IPS-18c (cell line): Measurements from ENCODE around the gene DYNC2H1.

ENCODE experiments used
- H3K4me3 ChIP-seq: 2 replicates; pipeline ENCODE4 v1.7.0; 2013; ENCODE audit warnings: low read depth, mild to moderate bottlenecking, low read length, moderate library complexity; ENCODE audit not compliant: insufficient read depth
- H3K9me3 ChIP-seq: one replicate; pipeline ENCODE4 v1.6.1; 2013; ENCODE audit warnings: mild to moderate bottlenecking, low read length, moderate library complexity; ENCODE audit not compliant: control insufficient read depth, insufficient read depth

The DYNC2H1 gene

DNA sequence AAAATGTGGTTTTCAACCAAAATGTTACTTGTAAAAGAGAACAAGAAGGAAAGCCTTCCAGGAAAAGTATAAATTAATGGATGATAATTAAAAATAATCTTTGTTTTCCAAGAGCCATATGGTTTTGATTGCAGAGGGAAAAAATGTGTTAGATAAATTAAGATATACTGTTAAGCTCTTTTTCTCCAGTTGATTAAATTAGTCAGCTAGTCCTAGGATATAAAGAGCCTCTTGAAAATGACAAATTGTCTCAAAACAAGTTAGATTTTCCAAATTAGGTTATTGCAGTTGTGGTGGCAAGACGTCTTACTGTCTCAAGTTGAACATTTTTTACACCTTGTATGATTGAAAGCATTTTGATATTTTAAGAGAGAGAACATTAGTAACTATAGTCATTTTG is 110.9 kb downstream of the DYNC2H1 start:
- Histone ChIP-seq H3K9me3 (no peaks in the 10 kb centered on the region), H3K4me3 (no peak overlapping the region)

DNA sequence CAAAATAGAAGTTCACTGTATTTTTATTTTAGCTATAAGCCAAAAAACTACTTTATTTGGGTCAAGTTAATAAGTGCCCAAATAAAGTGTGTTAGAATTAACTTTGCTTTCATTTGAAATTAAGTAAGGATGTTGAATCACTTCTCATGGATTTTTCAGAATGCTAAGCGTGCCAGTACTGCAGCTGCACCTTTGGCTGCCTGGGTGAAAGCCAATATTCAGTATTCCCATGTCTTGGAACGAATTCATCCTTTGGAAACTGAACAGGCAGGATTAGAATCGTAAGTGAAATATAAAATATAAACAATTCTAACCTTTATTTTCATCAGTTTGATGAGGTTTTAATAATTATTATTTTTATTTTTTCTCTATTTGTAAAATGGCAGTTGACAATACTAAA is 113.6 kb downstream of the DYNC2H1 start:
- no peaks in the 10 kb centered on the region for H3K9me3 ChIP-seq
- no peak overlapping the region for H3K4me3 ChIP-seq

DNA sequence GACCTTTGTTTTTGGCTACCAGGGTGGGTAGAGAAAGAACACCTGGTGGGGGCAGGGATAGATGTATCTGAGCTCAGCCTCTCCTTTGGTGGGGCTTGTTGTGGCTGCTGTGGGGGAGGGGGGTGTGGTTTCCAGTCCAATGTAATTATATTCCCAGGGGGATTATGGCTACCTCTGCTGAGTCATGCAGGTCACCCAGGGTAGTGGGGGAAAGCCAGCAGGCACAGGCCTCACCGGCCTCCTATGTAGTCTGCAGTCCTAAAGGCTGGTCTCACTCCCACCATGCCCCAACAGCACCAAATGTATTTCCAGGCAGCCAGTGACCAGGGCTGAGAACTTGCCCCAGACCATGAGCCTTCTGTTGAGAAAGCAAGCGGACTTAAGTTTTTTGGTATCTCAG is 119.6 kb downstream of the DYNC2H1 start:
- Histone ChIP-seq H3K9me3 (no peaks in the 10 kb centered on the region), H3K4me3 (no peak overlapping the region)

DNA sequence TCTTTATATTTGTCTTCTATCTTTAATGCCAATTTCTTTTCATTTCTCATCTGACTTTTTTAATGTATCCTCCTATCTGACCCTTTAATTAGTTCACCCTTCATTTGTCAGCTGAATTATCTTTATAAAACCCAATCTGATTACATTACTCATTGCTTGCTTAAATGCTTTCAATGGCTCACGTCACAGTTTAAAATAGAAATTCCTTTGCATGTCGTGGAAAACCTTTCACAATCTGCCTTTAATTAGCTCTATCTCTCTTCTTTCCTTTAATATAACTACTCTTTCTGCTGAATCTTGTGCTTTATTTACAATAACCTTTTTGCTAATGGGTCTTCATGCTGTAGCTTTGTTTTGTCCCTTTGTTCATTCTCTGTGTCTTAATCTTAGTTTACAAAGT is 125.7 kb downstream of the DYNC2H1 start:
- H3K4me3 ChIP-seq = no peak overlapping the region

DNA sequence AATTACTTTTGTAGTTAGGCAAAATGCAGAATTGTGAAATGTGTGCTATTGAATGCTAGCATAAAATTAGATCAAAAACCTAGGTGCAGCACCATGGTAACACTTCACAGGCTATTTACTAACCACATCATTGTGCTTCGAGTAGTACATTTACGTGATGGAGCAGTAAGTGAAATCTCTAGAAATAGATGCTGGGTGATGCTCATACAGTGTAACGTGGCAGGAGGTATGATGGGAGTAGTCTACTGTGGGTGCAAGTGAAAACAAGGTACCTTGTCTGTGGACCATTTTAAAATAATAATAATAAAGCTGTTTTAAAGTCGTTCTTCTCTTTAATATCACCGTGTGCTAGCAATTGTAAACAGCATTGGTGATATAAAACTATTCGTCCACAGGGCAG is 132.3 kb downstream of the DYNC2H1 start:
- Histone ChIP-seq H3K9me3 (no peaks in the 10 kb centered on the region), H3K4me3 (no peak overlapping the region)

More for the DNA sequence above, 125.7 kb downstream of the DYNC2H1 start:
- H3K9me3 ChIP-seq = no peaks in the 10 kb centered on the region

DNA sequence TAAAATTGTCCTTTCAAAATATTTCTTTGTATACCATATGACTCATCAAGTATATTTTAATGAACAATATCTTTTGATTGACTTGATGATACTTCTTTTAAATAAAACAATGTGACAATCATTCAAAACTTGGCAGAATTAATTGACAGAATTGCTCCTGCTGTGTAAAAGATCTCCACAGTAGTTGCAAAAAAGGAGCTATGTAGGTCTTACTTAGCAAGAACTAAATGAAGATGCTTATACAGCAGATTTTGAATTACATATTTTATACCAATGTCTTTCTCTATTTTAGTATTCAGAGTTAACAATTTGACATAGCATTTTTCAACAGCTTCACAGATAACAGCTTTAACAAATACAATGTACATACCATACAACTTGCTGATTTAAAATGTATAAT is 144.9 kb downstream of the DYNC2H1 start:
- Histone ChIP-seq H3K9me3 (no peaks in the 10 kb centered on the region), H3K4me3 (no peak overlapping the region)

DNA sequence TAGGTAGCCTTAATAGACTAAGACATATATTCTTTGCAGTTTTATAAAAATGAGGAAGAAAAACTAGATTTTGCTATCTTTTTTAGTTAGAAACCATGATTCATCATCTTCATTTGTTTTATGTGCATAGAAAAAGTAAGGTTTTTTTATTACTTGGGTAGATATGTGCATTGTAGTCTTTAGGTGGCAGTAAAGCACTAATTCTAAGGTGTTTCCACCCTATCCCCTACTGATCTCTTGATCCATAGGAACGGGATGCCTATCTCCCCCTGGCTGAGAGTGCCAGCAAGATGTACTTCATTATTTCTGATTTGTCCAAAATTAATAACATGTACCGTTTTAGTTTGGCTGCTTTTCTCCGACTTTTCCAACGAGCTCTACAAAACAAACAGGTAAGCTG is 148.1 kb downstream of the DYNC2H1 start:
- Histone ChIP-seq H3K4me3 (no peak overlapping the region), H3K9me3 (no peaks in the 10 kb centered on the region)

DNA sequence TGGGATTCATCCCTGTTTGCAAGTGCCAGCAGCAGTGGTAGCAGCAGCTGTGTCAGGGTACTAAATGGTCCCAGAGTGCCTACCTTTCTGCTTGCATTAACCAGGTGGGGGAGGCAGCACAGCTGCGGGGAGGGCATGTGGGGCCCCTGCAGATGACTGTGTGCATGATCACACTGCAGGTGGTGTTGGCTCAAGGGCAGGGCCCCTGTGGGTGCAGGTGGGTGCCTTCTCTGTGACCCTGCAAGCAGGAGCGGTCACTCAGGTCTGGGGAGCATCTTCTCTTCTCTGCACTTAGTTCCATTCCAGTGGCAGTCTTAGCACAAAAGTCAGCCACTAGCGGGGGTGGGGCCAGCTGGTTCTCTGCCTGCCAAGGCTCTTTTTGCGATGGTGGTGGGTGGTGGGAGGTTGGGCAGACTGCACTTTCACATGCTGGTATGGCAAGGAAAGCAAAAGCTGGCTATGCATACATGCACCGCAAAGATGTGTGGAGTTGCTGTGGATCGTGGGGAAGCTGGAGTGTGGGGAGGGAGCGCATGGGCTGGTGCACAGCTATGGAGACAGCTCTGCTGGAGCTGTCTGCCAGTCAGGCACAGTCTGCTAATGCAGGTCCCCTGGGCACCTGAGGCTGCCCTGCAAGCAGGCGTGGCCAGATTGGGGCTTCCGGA is 157.1 kb downstream of the DYNC2H1 start:
- Histone ChIP-seq H3K4me3 (no peak overlapping the region), H3K9me3 (no peaks in the 10 kb centered on the region)

DNA sequence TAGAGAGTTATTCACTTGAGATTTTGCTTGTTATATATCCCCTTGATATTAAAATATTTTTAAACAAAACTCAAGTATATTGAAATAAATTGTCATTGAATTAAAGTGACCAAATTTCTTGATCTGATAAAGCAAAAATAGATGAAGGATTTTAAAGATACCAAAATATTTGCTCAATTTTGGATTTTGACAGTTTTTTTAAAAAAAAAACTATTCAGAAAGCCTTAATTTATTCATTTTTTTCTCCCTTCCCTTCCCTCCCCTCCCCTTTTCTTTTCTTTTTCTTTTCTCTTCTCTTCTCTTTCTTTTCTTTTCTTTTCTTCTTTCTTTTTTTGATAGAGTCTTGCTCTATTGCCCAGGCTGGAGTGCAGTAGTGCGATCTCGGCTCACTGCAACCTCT is 163.7 kb downstream of the DYNC2H1 start:
- Histone ChIP-seq H3K9me3 (no peaks in the 10 kb centered on the region), H3K4me3 (no peak overlapping the region)

DNA sequence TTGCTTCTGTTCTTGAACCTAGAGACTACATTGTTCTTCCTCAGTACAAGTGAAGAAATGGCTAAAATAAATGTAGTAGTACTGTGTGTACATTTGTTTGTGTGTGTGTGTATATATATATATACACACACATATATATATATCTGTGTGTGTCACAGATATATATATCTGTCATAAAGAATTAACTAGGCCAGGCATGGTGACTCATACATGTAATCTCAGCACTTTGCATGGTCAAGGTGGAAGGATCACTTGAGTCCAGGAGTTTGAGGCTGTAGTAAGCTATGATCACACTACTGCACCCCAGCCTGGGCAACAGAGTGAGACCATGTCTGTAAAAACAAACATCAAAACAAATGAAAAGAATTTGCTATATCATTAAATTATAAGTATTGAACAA is 164.8 kb downstream of the DYNC2H1 start:
- no peaks in the 10 kb centered on the region for H3K9me3 ChIP-seq

DNA sequence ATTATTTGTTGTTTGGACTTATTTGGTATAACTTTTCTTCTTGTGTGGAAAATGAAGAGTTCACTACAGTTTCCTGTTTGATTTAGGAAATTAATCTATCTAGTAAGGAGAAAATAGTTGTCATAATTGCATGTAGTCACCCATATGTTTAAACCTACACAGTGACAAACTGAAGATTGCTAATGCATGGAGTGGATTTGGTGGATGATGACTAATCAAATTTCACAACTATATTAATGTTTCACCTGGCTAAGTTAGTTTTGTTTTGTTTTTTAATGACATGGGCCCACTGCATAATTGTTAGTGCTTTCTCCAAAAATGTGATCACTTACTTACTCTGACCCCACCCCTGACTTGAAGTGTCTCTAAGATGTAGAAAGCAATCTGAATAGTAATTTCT is 170.6 kb downstream of the DYNC2H1 start:
- Histone ChIP-seq H3K9me3 (no peaks in the 10 kb centered on the region), H3K4me3 (no peak overlapping the region)

More for the DNA sequence above, 164.8 kb downstream of the DYNC2H1 start:
- no peak overlapping the region for H3K4me3 ChIP-seq

DNA sequence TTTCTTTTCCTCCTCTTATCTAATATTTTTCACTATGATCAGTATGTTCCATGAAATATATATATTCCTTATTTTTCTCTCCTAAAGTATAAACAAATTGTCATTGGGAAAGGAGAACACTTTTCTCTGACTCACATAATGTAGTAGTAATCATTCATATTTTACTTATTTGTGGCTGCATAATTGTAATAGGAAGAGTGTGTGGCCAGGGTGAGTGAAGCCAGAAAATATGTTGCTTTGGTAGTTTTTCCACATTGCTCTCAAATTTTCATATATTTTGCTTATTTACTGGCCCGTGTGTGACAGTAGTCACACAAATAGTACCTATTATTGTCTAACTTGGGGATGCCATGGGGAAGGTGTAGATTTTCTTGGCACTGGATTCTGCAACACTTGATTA is 172.1 kb downstream of the DYNC2H1 start:
- Histone ChIP-seq H3K4me3 (no peak overlapping the region), H3K9me3 (no peaks in the 10 kb centered on the region)

DNA sequence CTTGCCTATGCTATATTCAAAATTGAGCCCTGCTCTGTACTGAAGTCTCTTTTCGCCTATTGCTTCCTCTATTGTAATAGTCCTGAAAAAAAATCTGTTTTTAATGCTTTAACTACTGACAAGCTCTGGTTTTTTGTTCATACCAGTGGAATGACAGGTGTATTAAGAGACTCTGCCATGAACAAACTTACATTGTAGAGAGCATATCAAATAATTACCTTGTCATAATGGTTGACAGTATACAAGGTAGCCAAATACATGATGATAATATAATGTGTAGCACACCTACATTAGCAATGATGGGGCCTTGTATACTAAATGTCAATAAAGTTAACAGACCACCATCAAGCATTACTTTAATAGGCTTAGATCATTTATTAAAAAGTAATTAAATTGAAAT is 175.0 kb downstream of the DYNC2H1 start:
- Histone ChIP-seq H3K4me3 (no peak overlapping the region), H3K9me3 (no peaks in the 10 kb centered on the region)

DNA sequence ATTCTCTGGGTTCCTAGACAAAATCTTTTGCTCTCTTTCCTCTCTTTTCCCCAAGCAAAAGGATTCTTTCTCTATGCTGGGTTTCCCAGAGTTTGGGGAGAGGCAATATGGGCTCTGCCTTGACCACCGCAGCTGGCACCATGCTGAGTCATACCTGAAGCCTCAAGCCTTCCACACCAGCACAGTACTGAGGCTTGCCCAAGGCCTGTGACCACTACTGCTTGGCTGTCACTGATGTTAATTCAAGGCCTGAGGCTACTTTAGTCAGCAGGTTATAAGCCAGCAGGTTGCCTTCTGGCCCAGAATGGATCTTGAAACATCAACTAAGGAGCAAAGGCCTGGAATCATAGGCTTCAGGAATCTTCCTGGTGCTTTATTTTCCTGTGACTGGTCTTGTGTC is 185.3 kb downstream of the DYNC2H1 start:
- H3K4me3 ChIP-seq = no peak overlapping the region
- H3K9me3 ChIP-seq = peaks cover 5% of the 10 kb centered on the region

DNA sequence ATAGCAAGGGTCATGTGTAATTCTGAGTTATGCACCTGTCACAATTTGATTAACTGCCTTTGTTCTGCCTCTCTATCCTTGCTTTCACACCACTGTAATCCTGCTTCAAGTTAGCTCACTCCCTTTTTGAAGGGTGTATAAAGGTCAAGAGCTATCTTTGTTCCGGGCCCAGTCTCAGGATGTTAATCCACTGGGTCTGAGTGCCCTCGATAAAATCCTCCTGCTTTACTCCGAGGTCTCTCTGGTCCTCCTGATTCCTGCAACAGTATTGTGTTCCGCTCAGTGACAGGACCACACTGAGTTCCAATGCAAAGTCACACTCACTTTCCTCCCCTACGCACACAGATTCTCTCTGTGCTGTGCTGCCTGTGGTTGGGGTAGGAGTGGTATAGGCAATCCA is 186.5 kb downstream of the DYNC2H1 start:
- Histone ChIP-seq H3K9me3 (peaks cover 5% of the 10 kb centered on the region), H3K4me3 (no peak overlapping the region)

DNA sequence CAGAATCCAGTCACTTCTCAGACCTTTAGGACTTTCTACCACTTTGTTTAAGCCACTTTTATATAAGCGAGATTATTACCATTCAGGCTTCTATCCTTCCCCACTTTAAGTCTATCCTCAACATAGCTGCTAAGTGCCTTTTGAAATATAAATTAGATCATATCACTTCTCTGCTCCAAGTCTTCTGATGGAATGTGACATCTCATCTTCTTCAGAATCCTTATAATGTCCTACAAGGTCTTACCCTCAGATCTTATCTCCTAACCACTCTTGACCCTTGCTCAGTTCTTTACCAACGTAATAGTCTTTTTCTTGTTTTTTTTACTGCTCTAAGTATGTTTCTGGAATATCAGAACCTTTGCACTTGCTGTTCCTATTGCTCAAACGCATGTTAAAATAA is 188.7 kb downstream of the DYNC2H1 start:
- no peak overlapping the region for H3K4me3 ChIP-seq
- peaks cover 5% of the 10 kb centered on the region for H3K9me3 ChIP-seq

DNA sequence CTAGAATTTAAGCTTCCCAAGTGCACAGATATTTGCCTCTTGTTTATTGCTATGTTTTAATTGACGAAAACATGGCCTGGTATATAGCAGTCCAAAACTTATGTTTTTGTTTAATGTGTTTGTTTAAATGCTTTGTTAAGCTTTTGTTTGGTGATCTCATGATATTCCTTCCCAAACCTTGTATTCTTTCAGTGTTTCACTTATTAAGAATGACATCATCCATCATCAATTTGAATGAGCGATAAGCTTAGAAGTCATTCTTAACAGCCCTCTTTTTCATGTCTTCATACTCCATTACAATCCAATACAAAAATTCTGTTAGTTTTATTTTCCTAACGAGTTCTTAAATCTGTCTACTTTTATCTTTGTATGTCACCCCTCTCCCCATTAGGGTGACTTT is 206.0 kb downstream of the DYNC2H1 start:
- Histone ChIP-seq H3K4me3 (no peak overlapping the region), H3K9me3 (no peaks in the 10 kb centered on the region)

DNA sequence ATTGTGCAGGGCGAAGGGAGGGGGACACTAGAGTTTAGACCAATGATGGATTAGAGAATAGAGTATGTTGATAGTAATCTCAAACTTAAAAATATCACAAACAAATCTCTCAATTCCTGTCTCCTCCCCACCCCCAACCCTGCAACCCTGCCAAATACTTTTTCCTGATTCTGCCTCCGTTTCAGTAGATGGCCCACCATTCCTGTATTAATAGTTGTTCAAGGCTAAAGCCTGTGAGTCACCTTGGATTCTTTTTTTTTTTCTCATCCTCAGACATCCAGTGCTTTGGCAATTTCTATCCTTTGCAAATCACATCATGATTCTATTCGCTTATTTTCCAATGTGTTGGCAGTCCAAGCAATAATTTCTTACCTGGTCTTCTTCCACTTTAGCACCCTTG is 207.9 kb downstream of the DYNC2H1 start:
- Histone ChIP-seq H3K4me3 (no peak overlapping the region), H3K9me3 (no peaks in the 10 kb centered on the region)

DNA sequence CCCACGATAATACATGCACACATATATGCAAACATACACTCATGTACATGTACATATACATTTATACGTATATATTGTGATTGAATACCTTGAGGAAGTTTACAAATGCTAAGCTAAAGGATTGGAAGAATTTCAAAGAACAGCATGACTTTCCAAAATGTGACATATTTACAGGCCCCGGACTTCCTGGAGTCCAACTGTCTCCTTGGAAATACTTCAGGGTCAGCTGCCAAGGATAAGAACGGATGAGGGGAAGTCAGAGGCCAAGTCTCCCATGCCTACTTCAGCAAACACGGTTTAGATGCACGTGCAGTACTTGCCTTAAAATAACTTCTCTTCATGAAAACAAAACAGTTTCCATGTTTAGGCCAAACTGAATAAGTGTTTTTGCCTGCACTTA is 213.6 kb downstream of the DYNC2H1 start:
- no peak overlapping the region for H3K4me3 ChIP-seq
- H3K9me3 ChIP-seq = no peaks in the 10 kb centered on the region
